GM19372 (cell line): Measurements from ENCODE around the gene TAF7L.

ENCODE experiments used
- ATAC-seq: cut with Tn5 transposase; IDR thresholded peaks from one replicate; pipeline ENCODE4 v1.9.1; 2021; ENCODE audit warnings: mild to moderate bottlenecking, low read depth, moderate library complexity; ENCODE audit not compliant: unreplicated experiment

Gene TAF7L

GRCh38 chrX:101229170-101229569 lies 62.0 kb downstream of the TAF7L start:
- no peak for ATAC-seq

GRCh38 chrX:101223226-101223625 lies 67.9 kb downstream of the TAF7L start:
- no peak for ATAC-seq

- ATAC-seq, result no peak
Measured at GRCh38 chrX:101220662-101221260, 70.4 kb downstream of the TAF7L start.

- ATAC-seq, result no peak
Measured at GRCh38 chrX:101219864-101220346, 71.2 kb downstream of the TAF7L start.

- no peak for ATAC-seq
Measured at GRCh38 chrX:101219116-101219863, 71.8 kb downstream of the TAF7L start, which contains the start of gene DRP2. Gene DRP2, plus strand, starts transcription at chrX:101219786. Its CDS starts 11,862 bp downstream, at chrX:101231648.
